Brain microvascular endothelial cell (primary cell): ENCODE results near the gene PLS3.

Experiments used
- DNase-seq: peaks from one replicate; pipeline ENCODE4 v3.0.0-alpha.2; 2020
- H3K27ac ChIP-seq: fragments of 250-450 bp; sonication (Bioruptor Pico); 2 replicates; pipeline ENCODE4 v1.5.1; 2020; ENCODE audit warnings: mild to moderate bottlenecking, moderate library complexity
- H3K27me3 ChIP-seq: fragments of 250-450 bp; sonication (Bioruptor Pico); replicated peaks from 2 replicates; pipeline ENCODE4 v1.5.1; 2020; ENCODE audit warnings: mild to moderate bottlenecking
- H3K36me3 ChIP-seq: fragments of 250-450 bp; sonication (Bioruptor Pico); replicated peaks from 2 replicates; pipeline ENCODE4 v1.5.1; 2020; ENCODE audit warnings: mild to moderate bottlenecking
- H3K4me3 ChIP-seq: 2 replicates; pipeline ENCODE4 v1.5.1; 2011; ENCODE audit warnings: low read depth, mild to moderate bottlenecking, control low read depth, low read length, moderate library complexity
- in situ Hi-C: cut with HindIII; loops from 2 replicates; pipeline ENCODE4 v1.10.0; 2017; ENCODE audit warnings: low sequenced_read_pairs, low pct_ligation_motif_present
- TF ChIP-seq, protein P1 (sequence below): IDR thresholded peaks from 2 replicates; pipeline ENCODE4 v1.5.1; 2011; ENCODE audit warnings: low read depth, mild to moderate bottlenecking, moderate library complexity, low read length, control low read depth, inconsistent platforms; ENCODE audit errors: missing control alignments

Gene PLS3

DNA sequence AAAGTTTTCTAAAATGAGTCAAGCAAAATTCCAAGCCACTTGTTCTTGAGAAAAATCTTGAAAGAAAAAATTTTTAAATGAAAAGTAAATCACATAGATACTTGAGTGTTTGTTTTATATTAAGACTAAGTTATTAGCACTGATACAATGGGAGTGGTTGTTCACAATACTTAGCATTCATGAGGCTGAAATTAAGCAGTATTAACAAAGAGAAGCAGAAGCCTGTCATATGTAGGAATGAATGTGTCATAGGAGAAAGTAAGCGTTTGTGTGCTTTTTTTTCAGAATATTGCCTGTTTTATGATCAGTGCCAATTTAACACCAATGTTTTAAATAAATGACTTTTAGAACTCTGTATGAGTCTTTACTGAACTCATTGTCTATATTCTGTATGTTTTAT, 37.6 kb downstream of the PLS3 start:
- DNase-seq = no peak
- no peaks in the 10 kb centered on the region for H3K27me3 ChIP-seq
- no peak overlapping the region for H3K4me3 ChIP-seq
- H3K27ac ChIP-seq = no peak overlapping the region
- peaks cover 12% of the 10 kb centered on the region for H3K36me3 ChIP-seq
- in situ Hi-C loops = no loop called here
- TF ChIP-seq, protein P1, sequence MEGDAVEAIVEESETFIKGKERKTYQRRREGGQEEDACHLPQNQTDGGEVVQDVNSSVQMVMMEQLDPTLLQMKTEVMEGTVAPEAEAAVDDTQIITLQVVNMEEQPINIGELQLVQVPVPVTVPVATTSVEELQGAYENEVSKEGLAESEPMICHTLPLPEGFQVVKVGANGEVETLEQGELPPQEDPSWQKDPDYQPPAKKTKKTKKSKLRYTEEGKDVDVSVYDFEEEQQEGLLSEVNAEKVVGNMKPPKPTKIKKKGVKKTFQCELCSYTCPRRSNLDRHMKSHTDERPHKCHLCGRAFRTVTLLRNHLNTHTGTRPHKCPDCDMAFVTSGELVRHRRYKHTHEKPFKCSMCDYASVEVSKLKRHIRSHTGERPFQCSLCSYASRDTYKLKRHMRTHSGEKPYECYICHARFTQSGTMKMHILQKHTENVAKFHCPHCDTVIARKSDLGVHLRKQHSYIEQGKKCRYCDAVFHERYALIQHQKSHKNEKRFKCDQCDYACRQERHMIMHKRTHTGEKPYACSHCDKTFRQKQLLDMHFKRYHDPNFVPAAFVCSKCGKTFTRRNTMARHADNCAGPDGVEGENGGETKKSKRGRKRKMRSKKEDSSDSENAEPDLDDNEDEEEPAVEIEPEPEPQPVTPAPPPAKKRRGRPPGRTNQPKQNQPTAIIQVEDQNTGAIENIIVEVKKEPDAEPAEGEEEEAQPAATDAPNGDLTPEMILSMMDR = no peak

GRCh38 chrX:115602308-115602707, 41.3 kb downstream of the PLS3 start:
- in situ Hi-C loops = no loop called here
- Histone ChIP-seq H3K36me3 (peaks cover 7% of the 10 kb centered on the region), H3K27me3 (no peaks in the 10 kb centered on the region), H3K27ac (peak overlapping the region; percentile 74), H3K4me3 (no peak overlapping the region)
- no peak for DNase-seq
- TF ChIP-seq, protein P1 = no peak

GRCh38 chrX:115602729-115603389, 41.9 kb downstream of the PLS3 start:
- no peak for DNase-seq
- Histone ChIP-seq H3K36me3 (peaks cover 7% of the 10 kb centered on the region), H3K4me3 (no peak overlapping the region), H3K27ac (peak overlapping the region; percentile 74), H3K27me3 (no peaks in the 10 kb centered on the region)
- TF ChIP-seq, protein P1 = no peak
- in situ Hi-C loops = no loop called here

DNA sequence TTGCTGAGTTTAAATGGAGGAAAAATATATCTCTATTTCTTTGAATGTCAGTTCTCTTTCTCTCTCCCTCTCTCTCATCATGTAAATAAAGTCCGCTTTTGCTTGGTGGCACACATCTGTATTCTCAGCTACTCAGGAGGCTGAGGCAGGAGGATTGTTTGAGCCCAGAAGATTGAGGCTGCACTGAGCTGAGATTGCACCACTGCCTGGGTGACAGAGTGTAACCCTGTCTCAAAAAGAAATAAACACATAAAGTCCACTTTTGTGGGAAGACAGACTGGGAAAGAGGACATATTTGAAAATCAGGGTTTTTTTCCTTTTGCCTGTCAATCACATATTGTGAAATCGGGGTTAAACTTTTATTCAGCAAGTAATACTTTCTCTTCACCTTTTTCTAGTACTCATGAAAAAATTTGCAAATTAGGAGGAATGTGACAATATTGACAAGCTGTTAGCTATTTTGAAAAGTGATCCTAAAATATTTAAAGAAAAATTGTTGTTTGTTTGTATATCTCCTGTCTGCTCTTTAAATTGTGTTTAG, 42.6 kb downstream of the PLS3 start:
- TF ChIP-seq, protein P1 = no peak
- Histone ChIP-seq H3K27me3 (no peaks in the 10 kb centered on the region), H3K4me3 (no peak overlapping the region), H3K36me3 (peaks cover 9% of the 10 kb centered on the region), H3K27ac (peak overlapping the region; percentile 74)
- no peak for DNase-seq
- in situ Hi-C loops = no loop called here

DNA sequence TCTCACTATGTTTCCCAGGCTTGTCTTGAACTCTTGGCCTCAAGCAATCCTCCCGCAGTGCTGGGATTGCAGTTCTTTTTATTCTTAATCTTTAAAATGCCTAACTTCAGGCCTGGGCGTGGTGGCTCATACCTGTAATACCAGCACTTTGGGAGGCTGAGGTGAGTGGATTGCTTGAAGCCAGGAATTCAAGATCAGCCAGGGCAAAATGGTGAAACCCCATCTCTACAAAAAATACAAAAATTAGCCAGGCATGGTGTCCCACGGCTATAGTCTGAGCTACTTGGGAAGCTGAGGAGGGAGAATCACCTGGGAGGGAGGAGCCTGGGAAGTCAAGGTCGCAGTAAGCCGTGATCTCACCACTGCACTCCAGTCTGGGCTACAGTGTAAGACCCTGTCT, 45.9 kb downstream of the PLS3 start:
- no peak for DNase-seq
- H3K27ac ChIP-seq = peak overlapping the region; percentile 58
- in situ Hi-C loops = no loop called here
- H3K4me3 ChIP-seq = no peak overlapping the region
- peaks cover 10% of the 10 kb centered on the region for H3K36me3 ChIP-seq
- H3K27me3 ChIP-seq = no peaks in the 10 kb centered on the region
- TF ChIP-seq, protein P1 = no peak

- TF ChIP-seq, protein P1 = no peak
- H3K4me3 ChIP-seq = no peak overlapping the region
- H3K27ac ChIP-seq = peak overlapping the region; percentile 1
- H3K27me3 ChIP-seq = no peaks in the 10 kb centered on the region
- H3K36me3 ChIP-seq = peaks cover 3% of the 10 kb centered on the region
- in situ Hi-C loops = no loop called here
- no peak for DNase-seq
These were observed 48.6 kb downstream of the PLS3 start for GRCh38 chrX:115609621-115610020.
